Fibroblast of the aortic adventitia (primary cell): ENCODE results near the gene NUP98. TPM values are rescaled to one million over a fixed set of nuclear protein-coding genes. Genes with fewer than 3 reads are reported as not detected.
"Not testable (repeated sequence)": the region's sequence is repeated elsewhere in the genome, so short reads cannot be mapped to it uniquely, and the experiment has no call there.

Experiments
- DNase-seq: peaks from one replicate; pipeline ENCODE4 v3.0.0-alpha.2; 2010; ENCODE audit warnings: low read depth
- H3K4me3 ChIP-seq: 2 replicates; pipeline ENCODE4 v1.5.1; 2011; ENCODE audit warnings: low read depth, mild to moderate bottlenecking, control low read depth, low read length, moderate library complexity
- CTCF ChIP-seq: IDR thresholded peaks from 2 replicates; pipeline ENCODE4 v1.5.1; 2011; ENCODE audit warnings: mild to moderate bottlenecking, low read length, control low read depth, inconsistent platforms; ENCODE audit not compliant: insufficient read depth
- total RNA-seq: library from RNA; depleted of rRNA; stranded (reverse); fragments of >200 nt; gene quantifications from 2 replicates; pipeline ENCODE4 v1.2.3, GENCODE V29; 2012; ENCODE audit warnings: low replicate concordance

Gene NUP98
- total RNA-seq, 1 donor: 123 TPM

GRCh38 chr11:3822312-3822711, 25.0 kb upstream of the NUP98 start:
- no peak overlapping the region for H3K4me3 ChIP-seq
- TF ChIP-seq CTCF: no peak
- no peak for DNase-seq

GRCh38 chr11:3820971-3821370, 23.6 kb upstream of the NUP98 start:
- no peak for DNase-seq
- no peak overlapping the region for H3K4me3 ChIP-seq

GRCh38 chr11:3817181-3817800, 19.9 kb upstream of the NUP98 start:
- TF ChIP-seq CTCF: no peak
- no peak for DNase-seq
- no peak overlapping the region for H3K4me3 ChIP-seq

More at GRCh38 chr11:3820971-3821370, 23.6 kb upstream of the NUP98 start:
- no peak for TF ChIP-seq CTCF

- DNase-seq: no peak
- TF ChIP-seq CTCF: no peak
- no peak overlapping the region for H3K4me3 ChIP-seq
Observed at GRCh38 chr11:3816673-3817072, 19.3 kb upstream of the NUP98 start.

- H3K4me3 ChIP-seq: no peak overlapping the region
- no peak for TF ChIP-seq CTCF
- no peak for DNase-seq
Observed at GRCh38 chr11:3815845-3816244, 18.5 kb upstream of the NUP98 start.

GRCh38 chr11:3814832-3815231, 17.5 kb upstream of the NUP98 start:
- DNase-seq, H3K4me3 ChIP-seq: not testable (repeated sequence)

GRCh38 chr11:3810951-3811350, 13.6 kb upstream of the NUP98 start:
- DNase-seq: peak; percentile 30
- TF ChIP-seq CTCF: no peak
- no peak overlapping the region for H3K4me3 ChIP-seq
